Testis (tissue), 3 donors: ENCODE measurements around the gene TIMP2. TPM values are rescaled to one million over a fixed set of nuclear protein-coding genes. Genes with fewer than 3 reads are reported as not detected.

ENCODE experiments used
- DNase-seq: peaks from one replicate; pipeline ENCODE4 v3.0.0-alpha.2; 2019
- H3K27ac ChIP-seq, 2 donors: fragments of 200-600 bp; sonication (generic); one replicate each; pipeline ENCODE4 v1.5.1; 2019
- H3K27me3 ChIP-seq: fragments of 200-600 bp; sonication (generic); one replicate; pipeline ENCODE4 v1.5.1; 2019
- H3K36me3 ChIP-seq: fragments of 200-600 bp; sonication (generic); one replicate; pipeline ENCODE4 v1.5.1; 2017; ENCODE audit warnings: low read depth; ENCODE audit errors: missing control alignments
- H3K4me1 ChIP-seq: fragments of 200-600 bp; sonication (generic); one replicate; pipeline ENCODE4 v1.5.1; 2019
- H3K4me3 ChIP-seq, 2 donors: fragments of 200-600 bp; sonication (generic); one replicate each; pipeline ENCODE4 v1.5.1; 2017 to 2019
- H3K9me3 ChIP-seq: fragments of 200-600 bp; sonication (generic); one replicate; pipeline ENCODE4 v1.5.1; 2017
- POLR2A ChIP-seq: fragments of 450-650 bp; IDR thresholded peaks from one replicate; pipeline ENCODE4 v1.6.1; 2017; ENCODE audit warnings: antibody characterized with exemption, mild to moderate bottlenecking, moderate library complexity
- WGBS, 2 donors: methylation state at CpG; one replicate each; pipeline ENCODE4 v1.1.5; 2018; 5-methylcytosine and 5-hydroxymethylcytosine counted together
- intact Hi-C: fragments of 100-400 bp; cut with DNase I; formaldehyde crosslinking; loops from one replicate; pipeline ENCODE4 v1.15.1; 2023; ENCODE audit warnings: low total_unique reads
- polyA plus RNA-seq: library from polyadenylated mRNA; stranded (reverse); fragments of 350-450 nt; fragmentation: Illumina TruSeq; extraction: RNeasy Lipid Tissue Mini Kit (QIAGEN cat#74804); gene quantifications from one replicate; pipeline ENCODE4 v1.2.3, GENCODE V29; 2014; ENCODE audit warnings: low read depth, low replicate concordance; ENCODE audit not compliant: insufficient read depth
- total RNA-seq, 2 donors: library from RNA; depleted of rRNA; stranded (reverse); fragments of >200 nt; gene quantifications; one replicate each; pipeline ENCODE4 v1.2.3, GENCODE V29; 2016
- TF ChIP-seq, protein P1 (sequence below), 3 experiments: fragments of 450-650 bp in 2 of 3; fragments of 200-600 bp in 1 of 3; sonication (generic) in 1 of 3; IDR thresholded peaks; one replicate each; pipeline ENCODE4 v1.5.1; 2016 to 2019; ENCODE audit warnings: antibody characterized with exemption in 3 of 3, mild to moderate bottlenecking in 2 of 3, moderate library complexity in 1 of 3

TIMP2 gene
- total and polyA plus RNA-seq, 3 donors from 2014 or later, result 262 to 482 (median 465) TPM

DNA sequence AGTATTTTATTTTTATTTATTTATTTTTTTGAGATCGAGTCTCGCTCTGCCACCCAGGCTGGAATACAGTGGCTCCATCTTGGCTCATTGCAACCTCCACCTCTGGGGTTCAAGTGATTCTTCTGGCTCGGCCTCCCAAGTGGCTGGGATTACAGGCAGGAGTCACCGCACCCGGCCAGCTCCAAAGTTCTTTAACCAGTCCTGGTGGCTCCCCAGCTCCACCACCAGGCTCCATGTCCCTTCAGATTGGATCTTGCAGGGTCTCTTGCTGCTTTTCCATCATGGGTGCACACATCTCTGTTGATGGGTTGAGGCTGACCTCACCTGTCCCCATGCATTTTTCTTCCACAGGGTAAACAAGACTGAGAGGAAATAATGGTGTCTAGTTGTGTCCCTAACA is 76.2 kb downstream of the TIMP2 start:
- Histone ChIP-seq H3K4me1 (no peaks in the 10 kb centered on the region), H3K27me3 (no peaks in the 10 kb centered on the region), H3K9me3 (no peaks in the 10 kb centered on the region), H3K4me3 (no peak overlapping the region), H3K27ac (no peak overlapping the region), H3K36me3 (no peaks in the 10 kb centered on the region)
- no peak for DNase-seq
- TF ChIP-seq, protein P1, sequence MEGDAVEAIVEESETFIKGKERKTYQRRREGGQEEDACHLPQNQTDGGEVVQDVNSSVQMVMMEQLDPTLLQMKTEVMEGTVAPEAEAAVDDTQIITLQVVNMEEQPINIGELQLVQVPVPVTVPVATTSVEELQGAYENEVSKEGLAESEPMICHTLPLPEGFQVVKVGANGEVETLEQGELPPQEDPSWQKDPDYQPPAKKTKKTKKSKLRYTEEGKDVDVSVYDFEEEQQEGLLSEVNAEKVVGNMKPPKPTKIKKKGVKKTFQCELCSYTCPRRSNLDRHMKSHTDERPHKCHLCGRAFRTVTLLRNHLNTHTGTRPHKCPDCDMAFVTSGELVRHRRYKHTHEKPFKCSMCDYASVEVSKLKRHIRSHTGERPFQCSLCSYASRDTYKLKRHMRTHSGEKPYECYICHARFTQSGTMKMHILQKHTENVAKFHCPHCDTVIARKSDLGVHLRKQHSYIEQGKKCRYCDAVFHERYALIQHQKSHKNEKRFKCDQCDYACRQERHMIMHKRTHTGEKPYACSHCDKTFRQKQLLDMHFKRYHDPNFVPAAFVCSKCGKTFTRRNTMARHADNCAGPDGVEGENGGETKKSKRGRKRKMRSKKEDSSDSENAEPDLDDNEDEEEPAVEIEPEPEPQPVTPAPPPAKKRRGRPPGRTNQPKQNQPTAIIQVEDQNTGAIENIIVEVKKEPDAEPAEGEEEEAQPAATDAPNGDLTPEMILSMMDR (IDR thresholded peaks at IDR 0.05), result no peak
- no peak for TF ChIP-seq POLR2A
- intact Hi-C loops, result no loop called here
- WGBS, 2 donors, result 92 to 98% methylated on average over 5 of the region's 5 CpGs

DNA sequence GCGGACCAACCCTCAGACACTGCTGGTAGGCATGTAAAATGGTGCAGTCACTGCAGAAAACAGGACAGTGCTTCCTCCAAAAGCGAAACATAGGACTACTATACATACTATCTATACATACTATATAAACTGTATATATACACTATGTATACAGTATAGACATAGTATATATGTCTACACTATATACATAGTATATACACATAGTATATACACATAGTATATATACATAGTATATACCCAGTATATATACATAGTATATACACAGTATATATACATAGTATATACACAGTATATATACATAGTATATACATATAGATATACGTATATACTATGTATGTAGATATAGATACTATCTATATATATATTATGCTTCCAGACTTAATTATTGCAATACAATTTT is 78.1 kb downstream of the TIMP2 start:
- intact Hi-C loops, result no loop called here
- no peaks in the 10 kb centered on the region for H3K9me3 ChIP-seq
- TF ChIP-seq, protein P1 (IDR thresholded peaks at IDR 0.05), result no peak
- no peak for TF ChIP-seq POLR2A
- no peaks in the 10 kb centered on the region for H3K4me1 ChIP-seq
- H3K4me3 ChIP-seq, result no peak overlapping the region
- WGBS, 2 donors, result 82 to 89% methylated on average over 3 of the region's 3 CpGs
- H3K27me3 ChIP-seq, result no peaks in the 10 kb centered on the region
- no peak overlapping the region for H3K27ac ChIP-seq
- DNase-seq, result no peak
- H3K36me3 ChIP-seq, result no peaks in the 10 kb centered on the region

DNA sequence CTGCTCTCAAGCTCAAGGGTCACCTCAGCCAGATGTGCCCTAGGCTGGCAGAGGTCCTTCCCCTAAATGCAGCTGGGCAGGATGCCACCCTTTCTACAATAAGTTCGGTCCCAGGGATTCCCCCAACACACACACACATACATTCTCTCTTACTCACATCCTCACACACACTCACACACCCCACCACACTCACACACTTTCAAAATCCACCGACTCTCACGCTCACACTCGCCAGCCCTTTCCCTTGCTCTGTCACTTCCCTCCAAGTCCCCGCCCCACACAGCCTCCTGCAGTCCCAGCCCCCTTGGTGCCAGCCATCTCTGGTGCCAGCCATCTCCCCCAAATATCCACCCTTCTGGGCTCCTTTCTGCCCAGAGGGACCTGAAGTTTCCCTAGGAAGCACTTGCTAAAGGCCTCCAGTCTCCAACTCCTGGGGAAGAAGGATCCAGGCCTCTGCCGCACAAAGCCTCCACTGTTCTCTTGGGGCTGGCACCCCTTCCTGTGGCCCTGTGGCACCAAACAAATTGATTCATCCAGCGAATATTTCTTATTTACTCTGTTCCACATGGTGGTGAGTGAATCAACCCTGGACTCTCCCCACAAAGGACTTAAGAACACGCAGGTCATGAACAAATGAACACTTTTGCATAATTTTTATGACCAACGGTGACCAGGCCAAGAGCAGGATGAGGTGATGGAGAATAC is 80.7 kb downstream of the TIMP2 start:
- Histone ChIP-seq H3K4me3 (no peak overlapping the region), H3K27ac (no peak overlapping the region), H3K36me3 (no peaks in the 10 kb centered on the region), H3K9me3 (no peaks in the 10 kb centered on the region), H3K4me1 (peaks cover 4% of the 10 kb centered on the region), H3K27me3 (no peaks in the 10 kb centered on the region)
- WGBS, 2 donors, result 80 to 87% methylated on average over 9 of the region's 9 CpGs
- intact Hi-C loops, result no loop called here
- TF ChIP-seq, protein P1 (IDR thresholded peaks at IDR 0.05), result no peak
- TF ChIP-seq POLR2A, result no peak
- no peak for DNase-seq

DNA sequence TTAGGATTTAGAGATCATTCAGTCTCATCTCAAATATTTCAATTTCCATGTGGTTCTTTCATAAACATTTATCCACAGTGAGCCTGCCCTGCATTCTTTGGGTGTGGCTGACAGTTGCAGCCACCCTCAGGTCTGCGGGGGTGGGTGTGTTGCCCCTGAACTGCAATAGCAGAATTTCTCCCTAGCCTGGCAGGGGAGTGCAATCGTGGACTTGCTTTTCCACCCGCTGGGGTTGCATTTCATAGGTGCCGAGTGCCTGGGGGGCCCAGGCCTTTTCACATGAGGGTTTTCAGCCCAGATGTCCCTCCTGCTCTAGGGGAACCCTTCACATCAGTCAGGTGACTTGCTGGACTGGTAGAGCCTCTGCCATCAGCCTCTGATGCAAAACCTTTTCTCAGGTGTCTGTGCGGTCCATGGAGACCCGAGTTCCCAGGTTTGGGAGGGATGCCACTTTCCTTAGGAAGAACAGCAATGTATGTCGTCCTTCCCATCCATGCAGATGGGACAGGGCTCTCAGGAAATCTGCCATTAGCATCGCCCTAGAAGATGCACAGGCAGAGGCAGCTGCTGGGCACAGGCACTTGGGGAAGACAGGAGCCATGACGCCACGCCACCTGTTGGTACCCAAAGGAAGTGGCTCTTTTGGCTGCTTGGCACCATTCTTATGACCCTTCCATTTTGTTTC is 82.2 kb downstream of the TIMP2 start:
- Histone ChIP-seq H3K4me1 (peaks cover 14% of the 10 kb centered on the region), H3K4me3 (no peak overlapping the region), H3K9me3 (no peaks in the 10 kb centered on the region), H3K27ac (no peak overlapping the region), H3K36me3 (no peaks in the 10 kb centered on the region), H3K27me3 (no peaks in the 10 kb centered on the region)
- no peak for DNase-seq
- intact Hi-C loops, result no loop called here
- WGBS, 2 donors, result 76 to 87% methylated on average over 6 to 10 of the region's 10 CpGs
- TF ChIP-seq POLR2A, result no peak
- TF ChIP-seq, protein P1 (IDR thresholded peaks at IDR 0.05), result peak in 1 of 3 experiments; percentile 18
